ENCODE data around the gene ADM. TPM values are rescaled to one million over a fixed set of nuclear protein-coding genes. Genes with fewer than 3 reads are reported as not detected.

Gene ADM
- total RNA-seq, 1 experiment from 2014 or later = 21.9 TPM

DNA sequence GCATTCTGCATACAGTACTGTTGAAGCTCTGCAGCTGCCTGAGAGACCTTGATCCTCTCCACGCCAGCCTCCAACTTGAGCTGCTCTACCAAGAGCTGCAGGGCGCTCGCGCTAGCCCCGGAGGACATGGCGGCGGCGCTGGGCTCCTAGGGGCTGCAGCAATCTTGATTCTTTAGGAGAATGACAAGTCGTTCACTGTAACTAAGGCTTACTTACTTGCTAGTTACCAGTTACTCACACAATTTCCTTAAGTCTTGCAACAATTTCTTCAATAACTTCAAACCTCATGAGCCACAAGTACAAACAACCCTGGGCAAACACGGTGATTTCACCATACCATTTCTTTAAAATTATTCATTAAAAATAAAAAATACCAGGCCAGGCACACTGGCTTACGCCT is 32.7 kb upstream of the ADM start:
- Histone ChIP-seq H3K27ac (no peak overlapping the region), H3K27me3 (ENCODE audit: insufficient read depth, low read depth) (no peaks in the 10 kb centered on the region), H3K4me1 (replicated peaks; ENCODE audit: insufficient read depth) (no peaks in the 10 kb centered on the region), H3K9me2 (ENCODE audit: insufficient read depth) (no peaks in the 10 kb centered on the region), H3K4me3 (no peak overlapping the region), H3K4me2 (no peak overlapping the region), H3K36me3 (ENCODE audit: low read depth) (no peaks in the 10 kb centered on the region; the same call in 1 of the 2 replicates), H3F3A (ENCODE audit: insufficient read depth, low read depth) (no peaks in the 10 kb centered on the region), H2AFZ (no peak overlapping the region), H4K20me1 (ENCODE audit: insufficient read depth) (no peaks in the 10 kb centered on the region), H3K9me3 (ENCODE audit: insufficient read depth, low read depth) (no peaks in the 10 kb centered on the region), H3K79me2 (ENCODE audit: low read depth) (no peaks in the 10 kb centered on the region)
- DNase-seq = no peak
- CTCF ChIA-PET = no interaction called here
- POLR2A ChIA-PET (ENCODE audit: unreplicated experiment) = no interaction called here
- no TSS peak for BruUV-seq (replicated peaks)
- intact Hi-C loops (cut with micrococcal nuclease; ENCODE audit: unreplicated experiment) = no loop called here
- TF ChIP-seq EZH2 (IDR thresholded peaks at IDR 0.05; ENCODE audit: low read depth) = no peak
- TF ChIP-seq, protein P1, sequence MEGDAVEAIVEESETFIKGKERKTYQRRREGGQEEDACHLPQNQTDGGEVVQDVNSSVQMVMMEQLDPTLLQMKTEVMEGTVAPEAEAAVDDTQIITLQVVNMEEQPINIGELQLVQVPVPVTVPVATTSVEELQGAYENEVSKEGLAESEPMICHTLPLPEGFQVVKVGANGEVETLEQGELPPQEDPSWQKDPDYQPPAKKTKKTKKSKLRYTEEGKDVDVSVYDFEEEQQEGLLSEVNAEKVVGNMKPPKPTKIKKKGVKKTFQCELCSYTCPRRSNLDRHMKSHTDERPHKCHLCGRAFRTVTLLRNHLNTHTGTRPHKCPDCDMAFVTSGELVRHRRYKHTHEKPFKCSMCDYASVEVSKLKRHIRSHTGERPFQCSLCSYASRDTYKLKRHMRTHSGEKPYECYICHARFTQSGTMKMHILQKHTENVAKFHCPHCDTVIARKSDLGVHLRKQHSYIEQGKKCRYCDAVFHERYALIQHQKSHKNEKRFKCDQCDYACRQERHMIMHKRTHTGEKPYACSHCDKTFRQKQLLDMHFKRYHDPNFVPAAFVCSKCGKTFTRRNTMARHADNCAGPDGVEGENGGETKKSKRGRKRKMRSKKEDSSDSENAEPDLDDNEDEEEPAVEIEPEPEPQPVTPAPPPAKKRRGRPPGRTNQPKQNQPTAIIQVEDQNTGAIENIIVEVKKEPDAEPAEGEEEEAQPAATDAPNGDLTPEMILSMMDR (conservative IDR thresholded peaks at IDR 0.05) = no peak

DNA sequence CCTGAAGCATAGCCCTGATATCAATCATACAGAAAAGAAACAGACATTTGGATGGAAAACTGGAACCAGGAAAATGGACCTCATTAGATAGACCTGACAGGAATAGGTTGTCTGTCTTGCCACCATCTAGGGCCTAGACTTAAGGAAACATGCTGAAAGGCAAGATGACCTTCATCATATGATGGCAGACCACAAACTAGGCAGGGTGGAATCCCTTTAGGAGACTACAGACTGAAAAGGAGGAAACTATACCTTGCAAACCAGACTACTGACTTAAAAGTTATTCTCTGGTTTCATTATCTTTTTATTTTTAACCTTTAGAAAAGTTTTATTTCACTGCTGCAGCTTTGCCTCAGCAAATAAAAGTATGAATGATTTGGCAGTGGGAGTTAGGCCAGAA is 31.1 kb upstream of the ADM start:
- Histone ChIP-seq H3K79me2 (ENCODE audit: low read depth) (no peaks in the 10 kb centered on the region), H3K4me2 (no peak overlapping the region), H3K36me3 (ENCODE audit: low read depth) (no peaks in the 10 kb centered on the region; the same call in 1 of the 2 replicates), H3K9me3 (ENCODE audit: insufficient read depth, low read depth) (no peaks in the 10 kb centered on the region), H3K27ac (no peak overlapping the region), H4K20me1 (ENCODE audit: insufficient read depth) (no peaks in the 10 kb centered on the region), H3K27me3 (ENCODE audit: insufficient read depth, low read depth) (no peaks in the 10 kb centered on the region), H2AFZ (no peak overlapping the region), H3K9me2 (ENCODE audit: insufficient read depth) (no peaks in the 10 kb centered on the region), H3F3A (ENCODE audit: insufficient read depth, low read depth) (no peaks in the 10 kb centered on the region), H3K4me3 (no peak overlapping the region), H3K4me1 (replicated peaks; ENCODE audit: insufficient read depth) (no peaks in the 10 kb centered on the region)
- no TSS peak for BruUV-seq (replicated peaks)
- ChIA-PET POLR2A (ENCODE audit: unreplicated experiment) (no interaction called here), CTCF (no interaction called here)
- DNase-seq = no peak
- no peak for TF ChIP-seq EZH2 (IDR thresholded peaks at IDR 0.05; ENCODE audit: low read depth)
- TF ChIP-seq, protein P1 (conservative IDR thresholded peaks at IDR 0.05) = no peak
- intact Hi-C loops (cut with micrococcal nuclease; ENCODE audit: unreplicated experiment) = no loop called here

DNA sequence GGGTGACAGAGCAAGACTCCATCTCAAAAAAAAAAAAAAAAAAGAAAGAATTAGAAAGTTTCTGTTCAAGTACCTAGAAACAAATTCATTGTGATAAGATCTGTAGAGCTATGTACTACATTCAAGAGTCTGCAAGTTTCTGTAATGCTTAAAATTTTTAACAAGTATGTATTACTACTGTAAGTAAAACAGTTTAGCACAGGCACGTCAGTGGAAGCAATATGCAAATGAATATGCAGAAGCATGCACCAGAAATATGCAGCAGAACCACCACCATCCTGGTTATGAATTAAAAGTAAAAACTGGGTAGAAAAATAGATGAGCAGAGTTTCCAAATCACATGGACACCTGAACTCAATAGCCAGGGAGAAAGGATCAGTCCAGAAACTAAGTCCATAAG is 30.1 kb upstream of the ADM start:
- CTCF ChIA-PET = interaction anchor here (0.6 kb wide), 1 partner anchor 13 kb away, joined by 3 read pairs; no protein-coding TSS in a partner anchor
- no peaks in the 10 kb centered on the region for H3K79me2 ChIP-seq (ENCODE audit: low read depth)
- no peaks in the 10 kb centered on the region for H3K9me3 ChIP-seq (ENCODE audit: insufficient read depth, low read depth)
- no peak for DNase-seq
- H3K27ac ChIP-seq = no peak overlapping the region
- BruUV-seq (replicated peaks) = no TSS peak
- H3K4me2 ChIP-seq = no peak overlapping the region
- H3K4me3 ChIP-seq = no peak overlapping the region
- TF ChIP-seq, protein P1 (conservative IDR thresholded peaks at IDR 0.05) = no peak
- no peaks in the 10 kb centered on the region for H3K9me2 ChIP-seq (ENCODE audit: insufficient read depth)
- H4K20me1 ChIP-seq (ENCODE audit: insufficient read depth) = no peaks in the 10 kb centered on the region
- no peaks in the 10 kb centered on the region for H3K36me3 ChIP-seq (ENCODE audit: low read depth)
- intact Hi-C loops (cut with micrococcal nuclease; ENCODE audit: unreplicated experiment) = no loop called here
- H3K27me3 ChIP-seq (ENCODE audit: insufficient read depth, low read depth) = no peaks in the 10 kb centered on the region
- H3K4me1 ChIP-seq (replicated peaks; ENCODE audit: insufficient read depth) = no peaks in the 10 kb centered on the region
- H3F3A ChIP-seq (ENCODE audit: insufficient read depth, low read depth) = no peaks in the 10 kb centered on the region
- no peak overlapping the region for H2AFZ ChIP-seq
- POLR2A ChIA-PET (ENCODE audit: unreplicated experiment) = no interaction called here

Data from PC-9 (cell line).